Esophagus muscularis mucosa (tissue), 4 donors: ENCODE data around the gene THSD4. TPM values are rescaled to one million over a fixed set of nuclear protein-coding genes. Genes with fewer than 3 reads are reported as not detected.
A peak's percentile ranks its signal among the peaks of the same experiment; 100 is the strongest.

ENCODE experiments used
- DNase-seq: peaks from one replicate; pipeline ENCODE4 v3.0.0-alpha.2; 2017; ENCODE audit errors: extremely low spot score
- H3K27ac ChIP-seq, 4 donors: fragments of 200-600 bp; sonication (generic); replicated peaks in 1 of 4; 1 replicate in 3 of 4; 2 replicates in 1 of 4; pipeline ENCODE4 v1.5.1; 2016 to 2019; ENCODE audit warnings: mild to moderate bottlenecking in 1 of 4
- H3K27me3 ChIP-seq, 4 donors: fragments of 200-600 bp; sonication (generic); one replicate each; pipeline versions ENCODE4 v1.5.1 to v1.6.0; 2016 to 2019
- H3K36me3 ChIP-seq, 4 donors: fragments of 200-600 bp; sonication (generic); one replicate each; pipeline ENCODE4 v1.5.1; 2016 to 2019
- H3K4me1 ChIP-seq, 4 donors: fragments of 200-600 bp; sonication (generic); one replicate each; pipeline ENCODE4 v1.5.1; 2016 to 2019
- H3K4me3 ChIP-seq, 4 donors: fragments of 200-600 bp; sonication (generic); 1 replicate in 2 of 4; 2 replicates in 2 of 4; pipeline ENCODE4 v1.5.1; 2016 to 2019; ENCODE audit warnings: mild to moderate bottlenecking in 4 of 4, moderate library complexity in 1 of 4
- H3K9me3 ChIP-seq, 4 donors: fragments of 200-600 bp; sonication (generic); 1 replicate in 3 of 4; 2 replicates in 1 of 4; pipeline ENCODE4 v1.5.1; 2016 to 2019
- CTCF ChIP-seq, 3 experiments: fragments of 200-600 bp in 2 of 3; fragments of 450-650 bp in 1 of 3; sonication (generic) in 2 of 3; IDR thresholded peaks; one replicate each; pipeline ENCODE4 v1.5.1; 2017 to 2019; ENCODE audit warnings: antibody characterized with exemption in 3 of 3, mild to moderate bottlenecking in 2 of 3, moderate library complexity in 1 of 3
- EP300 ChIP-seq: sonication (generic); formaldehyde crosslinking; IDR thresholded peaks from one replicate; pipeline ENCODE4 v1.6.1; 2017; ENCODE audit warnings: antibody characterized with exemption
- POLR2A ChIP-seq: fragments of 450-650 bp; IDR thresholded peaks from one replicate; pipeline ENCODE4 v1.6.1; 2017; ENCODE audit warnings: antibody characterized with exemption, moderate library complexity, mild to moderate bottlenecking, low read depth
- POLR2AphosphoS5 ChIP-seq, 2 donors: sonication (generic); formaldehyde crosslinking; IDR thresholded peaks; one replicate each; pipeline ENCODE4 v1.6.1; 2017; ENCODE audit warnings: antibody characterized with exemption in 2 of 2
- WGBS: methylation state at CpG from one replicate; pipeline ENCODE4 v1.1.5; 2018; 5-methylcytosine and 5-hydroxymethylcytosine counted together
- intact Hi-C: fragments of 100-400 bp; cut with DNase I; formaldehyde crosslinking; loops from one replicate; pipeline ENCODE4 v1.15.1; 2023
- total RNA-seq, 4 donors: library from RNA; depleted of rRNA; stranded (reverse); fragments of >200 nt; gene quantifications; one replicate each; pipeline versions ENCODE4 v1.1.0 to v1.2.1, GENCODE V29; 2016

THSD4 gene
- total RNA-seq, 4 donors from 2014 or later: 3.2 to 6.6 (median 5.6) TPM

- no peak overlapping the region for H3K4me3 ChIP-seq
- H3K4me1 ChIP-seq: peaks cover 0 to 6% (median 4%) of the 10 kb centered on the region in 4 donors
- WGBS: 91% methylated on average over 2 of the region's 2 CpGs
- DNase-seq: peak; percentile 90
- H3K36me3 ChIP-seq: no peaks in the 10 kb centered on the region
- no peak for TF ChIP-seq POLR2A
- TF ChIP-seq POLR2AphosphoS5 (IDR thresholded peaks at IDR 0.05): no peak
- TF ChIP-seq CTCF (IDR thresholded peaks at IDR 0.05): no peak
- TF ChIP-seq EP300: no peak
- intact Hi-C loops: no loop called here
- no peaks in the 10 kb centered on the region for H3K9me3 ChIP-seq
- H3K27me3 ChIP-seq: no peaks in the 10 kb centered on the region
- H3K27ac ChIP-seq: no peak overlapping the region
These were observed 543.8 kb downstream of the THSD4 start for GRCh38 chr15:71658827-71659729.

GRCh38 chr15:71659730-71660067 lies 544.4 kb downstream of the THSD4 start:
- WGBS: 82% methylated on average over 4 of the region's 4 CpGs
- no peak overlapping the region for H3K27ac ChIP-seq

DNA sequence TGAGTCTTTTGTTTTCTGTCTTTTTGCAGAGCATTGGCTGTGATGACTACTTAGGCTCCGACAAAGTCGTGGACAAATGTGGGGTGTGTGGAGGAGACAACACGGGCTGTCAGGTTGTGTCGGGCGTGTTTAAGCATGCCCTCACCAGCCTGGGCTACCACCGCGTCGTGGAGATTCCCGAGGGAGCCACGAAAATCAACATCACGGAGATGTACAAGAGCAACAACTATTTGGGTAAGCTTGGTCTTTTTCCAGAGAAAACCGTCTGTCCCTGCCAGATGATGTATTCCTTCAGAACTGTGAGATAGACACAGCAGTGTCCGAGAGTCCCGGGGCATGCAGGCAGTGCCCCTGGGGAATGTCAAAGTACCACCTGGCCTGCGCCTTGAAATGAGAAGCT lies 545.2 kb downstream of the THSD4 start:
- Histone ChIP-seq H3K27ac (no peak overlapping the region), H3K36me3 (no peaks in the 10 kb centered on the region), H3K9me3 (no peaks in the 10 kb centered on the region), H3K4me1 (peaks cover 0 to 6% (median 3%) of the 10 kb centered on the region in 4 donors), H3K27me3 (no peaks in the 10 kb centered on the region), H3K4me3 (no peak overlapping the region)
- TF ChIP-seq CTCF (IDR thresholded peaks at IDR 0.05): no peak
- TF ChIP-seq POLR2AphosphoS5 (IDR thresholded peaks at IDR 0.05): no peak
- no peak for TF ChIP-seq POLR2A
- TF ChIP-seq EP300: no peak
- peak; percentile 81 for DNase-seq
- 76% methylated on average over 15 of the region's 15 CpGs for WGBS
- intact Hi-C loops: no loop called here

More at GRCh38 chr15:71659730-71660067, 544.4 kb downstream of the THSD4 start:
- no peak for DNase-seq
- Histone ChIP-seq H3K27me3 (no peaks in the 10 kb centered on the region), H3K4me3 (no peak overlapping the region), H3K36me3 (no peaks in the 10 kb centered on the region), H3K4me1 (peaks cover 0 to 6% (median 3%) of the 10 kb centered on the region in 4 donors), H3K9me3 (no peaks in the 10 kb centered on the region)
- intact Hi-C loops: no loop called here
- TF ChIP-seq EP300 (no peak), POLR2AphosphoS5 (IDR thresholded peaks at IDR 0.05) (no peak)

- no peak for TF ChIP-seq CTCF (IDR thresholded peaks at IDR 0.05)
- TF ChIP-seq POLR2A: no peak
- TF ChIP-seq POLR2AphosphoS5 (IDR thresholded peaks at IDR 0.05): no peak
- no peak for TF ChIP-seq EP300
- H3K36me3 ChIP-seq: no peaks in the 10 kb centered on the region
- H3K4me3 ChIP-seq: no peak overlapping the region
- WGBS: 54% methylated on average over 1 of the region's 1 CpG
- peak overlapping the region in 2 of 4 donors; percentile 0 to 19 for H3K27ac ChIP-seq
- H3K4me1 ChIP-seq: peaks cover 5 to 12% (median 7%) of the 10 kb centered on the region in 4 donors
- DNase-seq: no peak
- H3K27me3 ChIP-seq: no peaks in the 10 kb centered on the region
- intact Hi-C loops: no loop called here
- no peaks in the 10 kb centered on the region for H3K9me3 ChIP-seq
These were observed 547.0 kb downstream of the THSD4 start for GRCh38 chr15:71662306-71662705.

DNA sequence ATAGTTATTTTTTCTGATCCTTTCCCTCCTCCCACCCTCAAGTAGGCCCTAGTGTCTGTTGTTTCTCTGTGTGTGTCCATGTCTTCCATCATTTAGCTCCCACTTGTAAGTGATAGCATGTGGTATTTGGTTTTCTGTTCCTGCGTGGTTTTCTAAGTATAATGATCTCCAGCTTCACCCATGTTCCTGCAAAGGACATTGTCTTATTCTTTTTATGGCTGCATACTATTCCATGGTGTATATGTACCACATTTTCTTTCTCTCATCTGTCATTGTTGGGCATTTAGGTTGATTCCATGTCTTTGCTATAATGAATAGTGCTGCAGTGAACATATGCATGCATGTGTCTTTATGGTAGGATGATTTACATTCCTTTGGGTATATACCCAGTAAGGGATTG lies 549.4 kb downstream of the THSD4 start:
- 90% methylated on average over 1 of the region's 1 CpG for WGBS
- no peaks in the 10 kb centered on the region for H3K27me3 ChIP-seq
- H3K4me3 ChIP-seq: no peak overlapping the region
- no peaks in the 10 kb centered on the region for H3K9me3 ChIP-seq
- H3K4me1 ChIP-seq: peaks cover 5 to 16% (median 9%) of the 10 kb centered on the region in 4 donors
- no peak for DNase-seq
- intact Hi-C loops: no loop called here
- no peak for TF ChIP-seq CTCF (IDR thresholded peaks at IDR 0.05)
- no peak for TF ChIP-seq POLR2A
- no peak for TF ChIP-seq EP300
- no peak for TF ChIP-seq POLR2AphosphoS5 (IDR thresholded peaks at IDR 0.05)
- no peak overlapping the region for H3K27ac ChIP-seq
- no peaks in the 10 kb centered on the region for H3K36me3 ChIP-seq
